GM19372 (cell line): ENCODE measurements around the gene HSFX2.
A peak's percentile ranks its signal among the peaks of the same experiment; 100 is the strongest.
"Not testable (repeated sequence)": the region's sequence is repeated elsewhere in the genome, so short reads cannot be mapped to it uniquely, and the experiment has no call there.

Source experiments
- ATAC-seq: cut with Tn5 transposase; IDR thresholded peaks from one replicate; pipeline ENCODE4 v1.9.1; 2021; ENCODE audit warnings: mild to moderate bottlenecking, low read depth, moderate library complexity; ENCODE audit not compliant: unreplicated experiment

HSFX2 gene

DNA sequence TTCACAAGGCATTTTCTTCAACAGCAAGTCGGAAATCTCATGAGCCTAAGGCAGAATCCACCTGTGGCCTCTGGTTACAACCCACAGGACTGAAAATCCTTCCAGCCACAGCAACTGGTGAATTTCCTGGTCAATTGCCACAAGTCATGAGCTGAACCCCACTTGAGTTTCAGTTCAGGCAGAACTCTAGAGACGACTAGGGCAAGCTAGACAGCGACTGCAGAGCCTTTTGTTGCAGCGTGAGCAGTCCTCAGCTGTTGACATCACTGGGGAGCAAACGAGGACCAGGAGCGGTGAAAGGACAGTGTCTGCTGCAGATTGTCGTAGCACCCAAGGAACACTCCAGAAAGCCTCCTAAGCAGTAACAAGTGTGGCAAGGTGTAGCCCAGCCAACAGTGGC, 829 bp upstream of the HSFX2 start:
- ATAC-seq = not testable (repeated sequence)

- ATAC-seq = not testable (repeated sequence)
Observed at GRCh38 chrX:149590993-149591392, 4.1 kb downstream of the HSFX2 start.

DNA sequence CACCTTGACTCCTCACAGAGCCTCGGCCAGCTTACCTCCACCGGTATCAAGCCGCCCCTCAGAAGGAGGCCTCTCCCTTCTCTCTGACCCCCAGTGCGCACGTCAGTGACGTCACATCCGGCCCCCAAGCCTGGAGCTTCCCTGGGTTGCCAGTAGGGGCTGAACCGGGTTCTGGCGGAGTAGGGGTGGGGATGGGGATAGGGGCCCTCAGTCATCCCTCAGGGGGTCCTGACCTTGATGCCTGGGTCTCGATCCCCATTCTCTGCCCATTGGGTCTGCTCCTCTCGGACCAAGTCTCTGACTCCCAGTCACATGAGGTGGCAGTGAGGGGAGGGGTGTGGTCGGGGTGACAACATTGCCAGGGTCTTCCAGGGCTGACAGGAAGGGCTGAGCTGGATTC, 7.8 kb downstream of the HSFX2 start, which contains the start of gene MAGEA9B:
MAGEA9B (minus strand) TSS at position 101 of the 400 bp plus-strand sequence. CDS start 4,280 bp downstream, outside the sequence.
- ATAC-seq = not testable (repeated sequence)

DNA sequence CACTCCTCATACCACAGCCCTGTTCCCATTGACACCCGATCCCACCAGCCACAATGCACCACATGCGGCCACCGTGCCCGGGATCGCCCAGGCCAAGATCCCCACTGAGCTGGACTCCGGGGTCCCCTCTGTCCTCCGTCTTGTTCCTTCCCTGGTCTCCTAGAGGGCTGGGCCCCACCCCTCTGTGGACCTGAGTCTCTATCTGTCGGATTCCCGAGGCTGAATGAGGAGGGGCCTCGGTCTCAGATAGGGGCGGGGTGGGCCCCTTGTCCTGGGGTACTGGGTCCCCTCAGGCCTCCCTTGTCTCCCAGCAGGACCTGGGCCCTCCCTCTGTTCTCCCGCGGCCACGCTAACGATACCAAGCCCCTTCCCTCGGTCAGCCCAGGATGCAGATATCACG, 9.5 kb downstream of the HSFX2 start:
- not testable (repeated sequence) for ATAC-seq

GRCh38 chrX:149573456-149573855, 21.7 kb downstream of the HSFX2 start:
- peak; percentile 99 for ATAC-seq

DNA sequence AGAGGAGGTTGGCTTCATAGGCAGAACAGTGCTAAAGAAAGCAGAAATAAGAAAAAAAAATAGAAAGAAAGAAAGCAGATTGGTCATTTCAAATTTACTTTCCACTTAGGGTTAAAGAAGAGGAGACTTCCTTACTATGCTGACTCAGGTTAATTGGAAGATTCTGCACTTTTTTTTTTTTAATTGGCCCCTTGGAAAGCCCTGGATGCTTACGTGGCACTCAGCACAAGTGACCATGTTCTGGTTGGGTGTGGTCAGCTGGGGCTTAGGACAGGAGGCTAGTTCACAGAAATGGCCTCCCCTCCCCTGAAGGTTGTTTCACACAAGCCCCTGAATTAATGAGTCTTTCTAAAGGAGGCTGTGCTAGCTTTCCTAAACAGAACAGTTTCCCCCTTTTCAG, 22.4 kb downstream of the HSFX2 start:
- no peak for ATAC-seq

- no peak for ATAC-seq
Observed at GRCh38 chrX:149571770-149572169, 23.3 kb downstream of the HSFX2 start.

- no peak for ATAC-seq
Observed at GRCh38 chrX:149570668-149571067, 24.4 kb downstream of the HSFX2 start.

DNA sequence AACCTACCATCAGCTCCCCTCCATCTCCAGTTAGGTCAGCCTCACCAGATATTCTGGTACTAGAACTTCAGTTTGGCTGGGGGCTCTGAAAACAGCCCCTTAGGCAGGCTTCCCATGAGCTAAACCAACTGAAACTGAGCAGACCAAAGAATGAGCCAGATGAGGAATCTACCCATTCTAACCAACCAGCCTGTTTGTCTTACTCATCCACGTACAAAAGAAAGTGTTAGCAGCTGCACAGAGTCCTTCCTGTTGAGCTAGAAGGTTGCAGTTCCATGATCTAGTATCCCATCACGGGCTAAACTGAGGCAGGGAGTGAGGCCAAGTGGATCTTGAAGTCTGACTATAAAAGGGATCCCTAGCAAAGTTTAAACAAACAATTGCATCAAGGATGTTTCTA, 25.3 kb downstream of the HSFX2 start:
- no peak for ATAC-seq

DNA sequence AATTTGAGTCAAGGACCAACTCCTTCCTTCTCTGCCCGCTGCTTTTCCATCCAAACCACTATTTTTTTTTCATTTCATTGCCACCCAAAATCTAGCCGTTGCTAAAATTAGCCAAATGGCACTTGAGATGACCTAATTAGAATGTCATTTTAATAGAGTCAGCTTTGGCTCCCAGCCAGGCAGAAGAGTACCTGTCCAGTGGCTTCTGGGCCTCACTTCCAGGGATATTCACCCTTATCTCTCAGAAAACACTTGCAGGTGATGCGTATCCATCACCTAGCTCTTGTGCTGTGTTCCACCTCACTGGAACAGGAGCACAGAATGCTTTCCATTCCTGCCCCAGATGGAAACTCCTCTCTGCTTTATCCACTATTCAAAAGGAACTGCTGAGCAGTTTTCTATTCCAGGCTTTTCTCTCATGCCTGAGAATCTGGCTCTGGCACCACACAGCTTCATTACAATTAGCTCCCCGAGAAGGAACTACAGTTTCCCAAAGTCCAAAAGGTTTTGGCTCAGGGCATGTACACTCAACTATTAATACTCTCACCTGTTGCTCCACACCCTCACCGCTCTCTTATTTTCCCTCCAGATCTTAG, 26.3 kb downstream of the HSFX2 start:
- ATAC-seq = no peak

DNA sequence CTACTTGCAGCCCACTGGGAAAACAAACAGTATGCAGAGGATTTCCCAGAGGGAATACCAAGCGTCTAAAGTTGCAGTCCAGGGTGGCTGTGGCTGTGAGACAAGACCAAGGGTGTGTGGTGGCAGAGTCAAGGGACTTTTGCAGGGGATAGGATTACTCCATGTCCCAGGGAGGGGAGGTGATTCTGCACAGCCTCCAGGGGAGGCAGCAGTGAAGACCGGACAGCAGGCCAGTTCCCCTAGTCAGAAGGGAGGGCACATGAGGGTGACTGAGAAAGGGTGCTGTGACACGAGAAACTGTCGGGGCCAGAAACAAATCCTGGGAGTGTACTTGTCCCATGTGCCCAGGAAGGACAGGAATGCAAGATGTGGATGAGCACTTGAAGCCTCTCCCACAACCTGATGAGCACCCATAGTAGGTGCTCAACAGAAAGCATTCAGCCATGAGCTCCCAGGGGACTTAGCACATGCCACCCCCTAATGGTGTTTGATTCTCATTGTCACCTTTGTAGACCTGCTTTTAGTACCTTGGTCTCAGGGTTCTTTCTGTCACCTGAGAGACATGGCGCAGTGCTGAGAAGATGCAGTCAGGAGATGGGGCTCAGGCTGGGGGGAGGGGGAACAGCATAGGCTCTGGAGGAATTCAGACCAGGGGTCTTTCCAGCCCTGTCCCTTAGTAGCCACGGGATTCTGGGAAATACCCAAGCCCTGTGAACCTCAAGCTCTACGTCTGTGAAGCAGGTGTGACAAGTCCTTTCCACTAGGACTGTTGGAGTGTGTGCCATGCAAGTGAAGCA, 27.3 kb downstream of the HSFX2 start:
- no peak for ATAC-seq

DNA sequence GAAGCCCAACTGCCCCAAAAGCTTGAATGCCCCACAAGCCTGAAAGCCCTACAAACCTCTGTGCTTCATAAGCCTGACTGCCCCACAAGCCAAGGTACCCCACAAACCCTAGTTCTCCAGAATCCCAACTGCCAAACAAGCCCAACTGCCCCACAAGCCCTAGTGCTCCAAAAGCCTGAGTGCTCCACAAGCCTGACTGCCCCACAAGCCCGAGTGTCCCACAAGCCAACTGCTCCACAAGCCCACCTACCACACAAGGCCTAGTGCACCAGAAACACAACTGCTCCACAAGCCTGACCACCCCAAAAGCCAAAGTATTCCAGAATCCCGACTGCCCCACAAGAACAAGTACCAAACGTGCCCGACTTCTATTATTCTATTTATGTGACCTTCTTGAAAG, 31.8 kb downstream of the HSFX2 start:
- no peak for ATAC-seq

DNA sequence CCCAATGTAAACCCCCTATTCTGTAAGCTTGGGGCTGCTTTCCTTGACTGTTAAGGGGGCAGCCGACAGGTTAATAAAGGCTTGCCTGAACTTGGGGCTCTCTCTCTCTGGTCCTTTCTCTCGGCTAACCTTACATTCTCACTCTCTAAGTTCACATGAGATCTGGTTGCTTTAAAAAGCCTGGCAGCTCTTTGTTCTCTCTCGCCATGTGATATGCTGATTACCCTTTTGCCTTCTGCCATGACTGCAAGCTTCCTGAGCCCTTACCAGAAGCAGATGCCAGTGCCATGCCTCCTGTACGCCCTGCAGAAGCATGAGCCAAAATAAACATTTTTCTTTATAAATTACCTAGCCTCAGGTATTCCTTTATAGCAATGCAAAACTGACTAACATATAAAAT, 39.9 kb downstream of the HSFX2 start:
- ATAC-seq = not testable (repeated sequence)

DNA sequence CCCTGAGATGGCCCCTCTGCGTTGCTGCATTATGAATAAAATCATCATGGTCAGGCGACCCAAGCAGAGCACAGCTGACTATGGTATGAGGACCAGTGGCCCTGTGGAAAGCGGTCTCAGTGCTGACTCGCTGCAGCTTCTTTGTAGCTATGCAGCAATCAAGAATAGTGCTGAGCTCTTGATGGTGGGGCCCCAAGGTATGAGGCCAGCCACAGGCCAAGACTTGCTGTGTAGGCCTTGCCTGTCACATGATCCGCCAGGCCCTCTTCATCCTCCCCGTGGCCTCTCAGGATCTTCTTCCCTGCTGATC, 43.2 kb downstream of the HSFX2 start:
- ATAC-seq = not testable (repeated sequence)

DNA sequence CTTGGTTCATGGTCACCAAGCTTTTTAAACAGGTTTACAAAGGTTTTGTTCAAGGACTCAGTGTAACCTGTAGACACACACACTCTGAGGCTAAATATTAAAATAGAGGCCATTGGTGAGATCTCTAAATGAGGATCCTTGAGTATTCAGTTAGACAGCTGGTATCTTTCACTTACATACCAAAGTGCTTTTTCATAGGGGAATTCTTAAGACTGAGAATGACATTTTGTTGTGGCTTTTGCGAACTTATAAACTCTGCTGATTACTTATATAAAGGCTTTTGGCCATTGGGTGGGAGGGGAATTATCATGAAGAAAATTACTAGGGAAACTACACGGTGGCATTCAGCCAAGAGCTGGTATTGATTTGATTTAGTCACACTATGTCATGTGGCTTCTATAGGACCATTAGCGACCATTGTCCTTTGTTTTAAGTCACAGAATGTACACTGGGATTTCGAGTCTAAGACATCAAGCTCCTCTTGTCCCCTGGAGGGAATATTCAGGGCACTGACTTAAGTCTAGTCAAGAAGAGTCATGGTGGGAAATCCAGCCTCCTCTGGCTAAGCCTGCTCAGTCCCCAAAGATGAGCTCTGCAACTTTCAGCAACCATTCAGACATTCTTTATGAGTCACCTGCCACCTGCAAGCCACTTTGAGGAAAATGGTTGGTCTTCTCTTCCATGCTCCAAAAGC, 43.7 kb downstream of the HSFX2 start:
- not testable (repeated sequence) for ATAC-seq

DNA sequence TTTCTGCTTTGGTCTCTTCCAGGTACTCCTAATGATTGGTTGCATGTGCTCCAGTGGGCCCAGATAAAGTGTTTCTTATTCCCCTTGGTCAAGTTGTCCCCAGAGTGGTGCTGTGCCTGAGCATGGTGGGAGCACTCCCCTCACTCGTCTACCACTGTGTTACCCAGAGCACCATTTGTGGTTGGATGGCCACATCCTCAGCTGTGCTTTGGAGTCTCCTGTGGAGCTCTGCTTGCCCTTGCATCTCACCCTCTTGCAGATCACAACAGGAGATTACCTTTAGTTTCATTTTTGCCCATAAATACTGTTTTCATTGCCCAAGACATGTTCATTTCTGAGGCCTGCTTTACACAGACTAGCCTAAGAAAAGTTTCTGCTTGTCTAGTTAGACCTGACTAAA, 44.7 kb downstream of the HSFX2 start:
- not testable (repeated sequence) for ATAC-seq

DNA sequence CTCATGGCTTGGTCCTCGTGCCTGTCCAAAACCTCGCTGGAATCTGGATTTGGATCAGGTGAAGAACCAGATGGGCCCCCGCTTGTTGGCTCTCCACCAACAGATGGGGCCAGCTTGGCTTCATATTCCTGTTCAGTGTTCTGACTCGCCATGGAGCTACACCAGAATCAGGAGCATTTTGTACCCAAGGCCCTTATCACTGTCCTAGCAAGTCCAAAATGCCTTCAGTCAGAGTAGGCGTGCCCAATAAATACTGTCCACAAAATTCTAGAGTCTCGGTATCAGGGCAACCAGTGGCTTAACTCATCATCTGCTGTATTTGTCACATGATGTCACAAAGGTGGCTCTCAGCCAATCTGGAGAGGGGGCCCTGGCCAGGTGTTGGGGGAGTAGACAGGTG, 45.4 kb downstream of the HSFX2 start, which contains the start of gene HSFX3:
HSFX3 (minus strand) TSS at position 224 of the 400 bp plus-strand sequence; CDS start at position 152, 72 bp downstream.
- not testable (repeated sequence) for ATAC-seq

- not testable (repeated sequence) for ATAC-seq
Observed at GRCh38 chrX:149547782-149548181, 47.3 kb downstream of the HSFX2 start.

DNA sequence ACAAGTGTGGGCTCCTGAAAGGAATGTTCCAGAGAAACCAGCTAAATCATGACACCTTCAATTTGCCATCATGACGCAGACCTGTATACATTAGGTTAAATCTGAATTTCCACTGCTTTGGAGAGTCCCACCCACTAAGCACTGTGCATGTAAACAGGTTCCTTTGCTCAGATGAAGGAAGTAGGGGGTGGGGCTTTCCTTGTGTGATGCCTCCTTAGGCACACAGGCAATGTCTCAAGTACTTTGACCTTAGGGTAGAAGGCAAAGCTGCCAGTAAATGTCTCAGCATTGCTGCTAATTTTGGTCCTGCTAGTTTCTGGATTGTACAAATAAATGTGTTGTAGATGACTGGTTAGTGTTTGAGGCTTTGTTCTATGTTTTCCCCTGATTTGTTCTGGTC, 48.2 kb downstream of the HSFX2 start:
- ATAC-seq = not testable (repeated sequence)

DNA sequence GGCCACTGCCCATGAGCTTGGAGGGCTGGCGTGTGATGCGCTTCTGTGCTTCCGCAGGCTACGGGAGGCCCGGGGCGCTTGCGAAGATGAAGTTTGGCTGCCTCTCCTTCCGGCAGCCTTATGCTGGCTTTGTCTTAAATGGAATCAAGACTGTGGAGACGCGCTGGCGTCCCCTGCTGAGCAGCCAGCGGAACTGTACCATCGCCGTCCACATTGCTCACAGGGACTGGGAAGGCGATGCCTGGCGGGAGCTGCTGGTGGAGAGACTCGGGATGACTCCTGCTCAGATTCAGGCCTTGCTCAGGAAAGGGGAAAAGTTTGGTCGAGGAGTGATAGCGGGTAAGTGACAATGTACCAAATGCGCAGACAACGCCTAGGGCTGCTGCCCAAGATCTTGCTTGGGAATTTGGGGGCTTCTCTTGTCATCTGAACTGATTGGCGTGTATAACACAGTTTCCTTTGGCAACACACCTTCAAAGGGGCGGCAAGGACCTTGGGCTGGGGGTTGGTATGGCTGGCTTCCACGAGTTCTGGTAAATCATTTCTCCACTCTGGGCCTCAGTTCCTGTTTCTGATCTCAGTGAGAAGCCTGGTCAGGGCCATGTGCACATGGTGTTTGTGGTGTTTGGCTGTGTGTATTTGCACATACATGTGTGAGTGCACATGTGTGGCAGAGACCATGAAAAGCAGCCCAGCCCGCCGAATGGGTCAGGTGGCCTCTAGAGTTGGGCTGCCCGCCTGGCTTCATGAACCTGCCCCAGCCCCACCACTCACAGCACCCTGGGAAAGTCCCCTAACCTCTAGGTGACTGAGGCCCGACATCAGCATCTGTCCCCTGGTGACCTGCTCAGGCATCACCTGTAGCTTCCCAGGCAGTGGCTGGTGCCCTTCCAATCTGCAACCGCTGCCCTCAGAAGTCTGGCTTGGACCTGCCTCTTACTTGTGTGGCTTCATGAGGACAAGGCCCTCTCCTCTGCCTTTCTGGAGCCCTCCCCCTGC, 49.3 kb downstream of the HSFX2 start:
- not testable (repeated sequence) for ATAC-seq
